Measurements from ENCODE around the gene MUC21.

MUC21 gene

DNA sequence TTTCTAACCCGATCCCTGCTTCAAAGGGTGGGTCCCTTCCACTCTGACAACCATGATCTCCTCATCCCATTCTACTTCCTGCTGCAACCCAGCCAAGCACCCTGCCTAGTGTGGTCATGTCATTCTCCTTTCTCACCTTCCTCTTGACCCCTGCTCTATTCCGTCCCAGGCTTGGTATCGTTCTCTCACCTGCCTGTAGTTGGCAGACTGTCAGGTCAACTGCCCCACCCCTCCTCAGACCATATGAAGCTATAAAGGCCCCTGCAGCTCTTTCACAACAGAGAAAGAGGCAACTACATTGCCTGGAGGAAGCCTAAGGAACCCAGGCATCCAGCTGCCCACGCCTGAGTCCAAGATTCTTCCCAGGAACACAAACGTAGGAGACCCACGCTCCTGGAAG, at the start of gene MUC21:
Gene MUC21, plus strand, starts transcription at position 280 of the 400 bp plus-strand sequence. CDS start 241 bp downstream, outside the sequence.
- Histone ChIP-seq H3K4me3 (no peak within 1 kb of the TSS), H3K27me3 (peaks cover 0 to 10% of the 10 kb centered on the region in 2 donors)
- TF ChIP-seq, protein P1, sequence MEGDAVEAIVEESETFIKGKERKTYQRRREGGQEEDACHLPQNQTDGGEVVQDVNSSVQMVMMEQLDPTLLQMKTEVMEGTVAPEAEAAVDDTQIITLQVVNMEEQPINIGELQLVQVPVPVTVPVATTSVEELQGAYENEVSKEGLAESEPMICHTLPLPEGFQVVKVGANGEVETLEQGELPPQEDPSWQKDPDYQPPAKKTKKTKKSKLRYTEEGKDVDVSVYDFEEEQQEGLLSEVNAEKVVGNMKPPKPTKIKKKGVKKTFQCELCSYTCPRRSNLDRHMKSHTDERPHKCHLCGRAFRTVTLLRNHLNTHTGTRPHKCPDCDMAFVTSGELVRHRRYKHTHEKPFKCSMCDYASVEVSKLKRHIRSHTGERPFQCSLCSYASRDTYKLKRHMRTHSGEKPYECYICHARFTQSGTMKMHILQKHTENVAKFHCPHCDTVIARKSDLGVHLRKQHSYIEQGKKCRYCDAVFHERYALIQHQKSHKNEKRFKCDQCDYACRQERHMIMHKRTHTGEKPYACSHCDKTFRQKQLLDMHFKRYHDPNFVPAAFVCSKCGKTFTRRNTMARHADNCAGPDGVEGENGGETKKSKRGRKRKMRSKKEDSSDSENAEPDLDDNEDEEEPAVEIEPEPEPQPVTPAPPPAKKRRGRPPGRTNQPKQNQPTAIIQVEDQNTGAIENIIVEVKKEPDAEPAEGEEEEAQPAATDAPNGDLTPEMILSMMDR (IDR thresholded peaks at IDR 0.05): no peak

DNA sequence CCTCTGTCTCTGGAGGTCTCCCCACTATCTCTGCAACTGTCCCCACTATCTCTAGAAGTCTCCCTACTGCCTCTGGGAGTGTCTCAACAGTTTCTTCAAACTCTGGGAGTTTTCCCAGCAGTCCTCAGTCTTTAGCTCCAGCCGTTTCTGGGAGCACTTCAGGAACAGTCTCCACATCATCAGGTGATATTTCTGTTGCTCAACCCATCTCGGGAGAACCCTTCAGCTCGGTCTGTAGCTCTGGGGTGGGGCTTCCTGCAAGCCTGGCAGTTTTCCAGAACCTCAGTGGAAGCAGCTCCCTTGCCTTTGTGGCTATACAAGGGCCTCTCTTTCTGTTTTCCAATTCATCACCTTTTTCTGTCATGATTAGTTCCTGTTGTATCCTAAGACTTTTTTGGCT, 48.5 kb upstream of the MUC21 start:
- intact Hi-C loops (cut with DNase I; ENCODE audit: low total_unique reads): no loop called here
- Histone ChIP-seq H3K9me3 (no peaks in the 10 kb centered on the region), H3K36me3 (no peaks in the 10 kb centered on the region), H3K4me3 (no peak overlapping the region), H3K4me1 (no peaks in the 10 kb centered on the region), H3K27ac (no peak overlapping the region), H3K27me3 (peaks cover 0 to 27% of the 10 kb centered on the region in 2 donors)
- TF ChIP-seq, protein P1 (IDR thresholded peaks at IDR 0.05): no peak
- DNase-seq: no peak

More for the DNA sequence above, at the start of gene MUC21:
- no peak within 1 kb of the TSS for H3K27ac ChIP-seq
- no peak for DNase-seq
- intact Hi-C loops (cut with DNase I; ENCODE audit: low total_unique reads): no loop called here
- peaks cover 0 to 18% (median 8%) of the 10 kb centered on the region in 4 donors for H3K4me1 ChIP-seq
- no peaks in the 10 kb centered on the region for H3K9me3 ChIP-seq
- no peaks in the 10 kb centered on the region for H3K36me3 ChIP-seq

DNA sequence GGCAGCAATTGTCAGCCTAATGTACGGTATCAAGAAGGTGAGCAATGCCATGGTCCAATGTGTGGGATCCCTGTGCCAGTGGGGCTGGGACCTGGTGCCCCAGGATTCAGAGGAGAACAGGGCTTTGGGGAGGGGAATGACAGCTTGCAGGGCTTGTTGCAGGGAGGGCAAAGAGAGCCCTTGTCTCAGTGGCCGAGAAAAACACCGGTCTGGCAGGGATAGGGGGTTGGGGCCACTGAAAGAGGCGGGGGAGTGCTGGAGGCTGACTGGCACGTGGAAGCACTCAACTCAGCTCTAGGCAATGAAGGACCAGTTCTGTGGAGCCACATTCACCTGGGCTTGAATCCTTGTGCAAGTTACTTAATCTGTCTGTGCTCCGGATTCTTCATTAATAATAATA, 46.3 kb upstream of the MUC21 start:
- Histone ChIP-seq H3K4me3 (no peak overlapping the region), H3K27ac (no peak overlapping the region), H3K36me3 (no peaks in the 10 kb centered on the region), H3K4me1 (peaks cover 0 to 1% (median under 1%) of the 10 kb centered on the region in 4 donors), H3K9me3 (no peaks in the 10 kb centered on the region), H3K27me3 (peaks cover 0 to 36% of the 10 kb centered on the region in 2 donors)
- intact Hi-C loops (cut with DNase I; ENCODE audit: low total_unique reads): no loop called here
- no peak for DNase-seq
- TF ChIP-seq, protein P1 (IDR thresholded peaks at IDR 0.05): no peak

DNA sequence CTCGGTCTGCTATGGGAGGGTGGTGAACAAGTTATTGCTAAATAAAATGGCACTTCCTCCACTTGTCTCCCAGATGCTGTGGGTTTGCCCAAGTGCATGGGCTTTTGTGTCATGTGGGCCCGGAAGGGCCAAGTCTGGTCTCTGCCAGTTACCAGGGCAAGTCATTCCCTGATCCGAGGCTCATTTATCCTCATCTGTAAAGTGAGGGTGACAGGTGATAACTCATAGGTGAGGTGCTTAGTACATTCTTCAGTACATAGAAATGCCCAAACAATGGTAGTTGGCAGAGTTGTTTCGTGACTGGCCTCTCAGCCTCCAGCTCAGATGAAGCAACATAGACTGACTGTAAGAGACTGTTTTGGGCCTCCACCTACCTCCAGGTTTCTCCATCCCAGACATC, 44.8 kb upstream of the MUC21 start:
- no peaks in the 10 kb centered on the region for H3K36me3 ChIP-seq
- H3K9me3 ChIP-seq: no peaks in the 10 kb centered on the region
- peaks cover 0 to 39% of the 10 kb centered on the region in 2 donors for H3K27me3 ChIP-seq
- H3K4me1 ChIP-seq: peaks cover 0 to 11% (median 3%) of the 10 kb centered on the region in 4 donors
- H3K27ac ChIP-seq: no peak overlapping the region
- no peak overlapping the region for H3K4me3 ChIP-seq
- intact Hi-C loops (cut with DNase I; ENCODE audit: low total_unique reads): no loop called here
- DNase-seq: no peak
- TF ChIP-seq, protein P1 (IDR thresholded peaks at IDR 0.05): no peak

DNA sequence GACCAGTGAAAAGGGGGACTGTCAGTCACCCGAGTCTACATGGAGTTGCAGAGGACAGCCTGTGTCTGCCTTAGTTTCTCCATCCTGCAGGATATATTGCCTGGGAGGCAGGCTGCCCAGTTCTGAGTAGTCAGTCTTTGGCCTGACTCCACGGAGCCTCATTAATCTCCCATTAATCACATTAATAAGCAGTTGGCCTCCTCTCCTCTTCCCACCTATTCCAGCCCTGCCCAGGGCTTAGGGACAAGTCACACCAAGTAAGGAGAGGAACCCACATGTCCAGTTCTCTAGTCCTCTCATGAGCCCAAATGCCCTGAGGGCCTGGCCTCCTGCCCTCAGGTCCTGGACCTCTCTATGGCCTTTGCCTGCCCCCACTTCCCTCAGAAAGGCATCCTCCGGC, 44.0 kb upstream of the MUC21 start:
- peaks cover 0 to 11% (median 3%) of the 10 kb centered on the region in 4 donors for H3K4me1 ChIP-seq
- intact Hi-C loops (cut with DNase I; ENCODE audit: low total_unique reads): no loop called here
- no peak overlapping the region for H3K4me3 ChIP-seq
- no peaks in the 10 kb centered on the region for H3K36me3 ChIP-seq
- TF ChIP-seq, protein P1 (IDR thresholded peaks at IDR 0.05): no peak
- DNase-seq: no peak
- H3K27ac ChIP-seq: no peak overlapping the region
- no peaks in the 10 kb centered on the region for H3K9me3 ChIP-seq
- H3K27me3 ChIP-seq: peaks cover 0 to 39% of the 10 kb centered on the region in 2 donors
